BE2C (cell line): ENCODE measurements around the gene ARHGAP18.
"Not testable (repeated sequence)": the region's sequence is repeated elsewhere in the genome, so short reads cannot be mapped to it uniquely, and the experiment has no call there.

ENCODE experiments used
- DNase-seq: peaks from one replicate; pipeline ENCODE4 v3.0.0-alpha.2; 2020
- H3K27me3 ChIP-seq: fragments of 250-450 bp; sonication (Bioruptor Pico); 2 replicates; pipeline ENCODE4 v1.5.1; 2020; ENCODE audit warnings: mild to moderate bottlenecking
- H3K36me3 ChIP-seq: fragments of 250-450 bp; sonication (Bioruptor Pico); 2 replicates; pipeline ENCODE4 v1.5.1; 2020; ENCODE audit warnings: mild to moderate bottlenecking
- H3K4me1 ChIP-seq: fragments of 250-450 bp; sonication (Bioruptor Pico); 2 replicates; pipeline ENCODE4 v1.5.1; 2020
- H3K4me3 ChIP-seq: 2 replicates; pipeline ENCODE4 v1.5.1; 2011; ENCODE audit warnings: low read depth, low read length
- H3K9me3 ChIP-seq: fragments of 250-450 bp; sonication (Bioruptor Pico); 2 replicates; pipeline ENCODE4 v1.5.1; 2020
- CTCF ChIP-seq: IDR thresholded peaks from 2 replicates; pipeline ENCODE4 v1.5.1; 2012; ENCODE audit warnings: mild to moderate bottlenecking, low read depth, low read length

ARHGAP18 gene

GRCh38 chr6:129575378-129576118 lies 134.4 kb downstream of the ARHGAP18 start:
- peak overlapping the region; percentile 7; the same call in 1 of the 2 replicates for H3K4me3 ChIP-seq
- no peak for DNase-seq
- H3K36me3 ChIP-seq: no peaks in the 10 kb centered on the region

GRCh38 chr6:129574605-129575004 lies 135.4 kb downstream of the ARHGAP18 start:
- DNase-seq, H3K36me3 ChIP-seq, H3K4me1 ChIP-seq, H3K27me3 ChIP-seq, H3K4me3 ChIP-seq, H3K9me3 ChIP-seq: not testable (repeated sequence)

More at GRCh38 chr6:129575378-129576118, 134.4 kb downstream of the ARHGAP18 start:
- Histone ChIP-seq H3K9me3 (no peaks in the 10 kb centered on the region), H3K4me1 (no peaks in the 10 kb centered on the region), H3K27me3 (no peaks in the 10 kb centered on the region)
- TF ChIP-seq CTCF: peak; percentile 85

- not testable (repeated sequence) for H3K36me3 ChIP-seq, H3K27me3 ChIP-seq
Observed at GRCh38 chr6:129570929-129571328, 139.0 kb downstream of the ARHGAP18 start.

GRCh38 chr6:129568015-129568414 lies 142.0 kb downstream of the ARHGAP18 start:
- Histone ChIP-seq H3K4me3 (no peak overlapping the region), H3K4me1 (no peaks in the 10 kb centered on the region), H3K36me3 (no peaks in the 10 kb centered on the region), H3K9me3 (no peaks in the 10 kb centered on the region), H3K27me3 (no peaks in the 10 kb centered on the region)
- no peak for DNase-seq
- no peak for TF ChIP-seq CTCF

More at GRCh38 chr6:129570929-129571328, 139.0 kb downstream of the ARHGAP18 start:
- not testable (repeated sequence) for H3K4me1 ChIP-seq, DNase-seq, H3K9me3 ChIP-seq, H3K4me3 ChIP-seq

- peak; percentile 30 for TF ChIP-seq CTCF
- H3K4me3 ChIP-seq: no peak overlapping the region
Observed at GRCh38 chr6:129567374-129567773, 142.6 kb downstream of the ARHGAP18 start.

GRCh38 chr6:129565811-129566210 lies 144.2 kb downstream of the ARHGAP18 start:
- no peaks in the 10 kb centered on the region for H3K36me3 ChIP-seq
- TF ChIP-seq CTCF: no peak
- no peaks in the 10 kb centered on the region for H3K4me1 ChIP-seq
- no peaks in the 10 kb centered on the region for H3K27me3 ChIP-seq
- DNase-seq: no peak
- H3K9me3 ChIP-seq: no peaks in the 10 kb centered on the region
- H3K4me3 ChIP-seq: no peak overlapping the region

More at GRCh38 chr6:129567374-129567773, 142.6 kb downstream of the ARHGAP18 start:
- Histone ChIP-seq H3K36me3 (no peaks in the 10 kb centered on the region), H3K4me1 (no peaks in the 10 kb centered on the region), H3K27me3 (no peaks in the 10 kb centered on the region), H3K9me3 (no peaks in the 10 kb centered on the region)
- DNase-seq: peak; percentile 44

GRCh38 chr6:129565366-129565765 lies 144.6 kb downstream of the ARHGAP18 start:
- no peaks in the 10 kb centered on the region for H3K9me3 ChIP-seq
- no peaks in the 10 kb centered on the region for H3K36me3 ChIP-seq
- no peaks in the 10 kb centered on the region for H3K4me1 ChIP-seq
- no peak overlapping the region for H3K4me3 ChIP-seq
- H3K27me3 ChIP-seq: no peaks in the 10 kb centered on the region
- no peak for DNase-seq
- TF ChIP-seq CTCF: no peak
